WTC11 (cell line): ENCODE data around the gene ALOX12.

Experiments
- CREM ChIP-seq: sonication (generic); formaldehyde crosslinking; IDR thresholded peaks from 2 replicates; pipeline ENCODE4 v1.8.1; 2022; ENCODE audit warnings: mild to moderate bottlenecking, missing genetic modification reagents, moderate library complexity
- CTCF ChIP-seq: fragments of 200-600 bp; IDR thresholded peaks from 2 replicates; pipeline ENCODE4 v1.8.0; 2022; ENCODE audit warnings: antibody characterized with exemption
- ESRRA ChIP-seq: sonication (generic); formaldehyde crosslinking; IDR thresholded peaks from 2 replicates; pipeline ENCODE4 v1.8.1; 2022; ENCODE audit warnings: mild to moderate bottlenecking, missing genetic modification reagents, borderline replicate concordance
- FOXK1 ChIP-seq: sonication (generic); formaldehyde crosslinking; IDR thresholded peaks from 2 replicates; pipeline ENCODE4 v1.8.0; 2022; ENCODE audit warnings: mild to moderate bottlenecking, moderate library complexity, missing genetic modification reagents
- MAX ChIP-seq: sonication (generic); formaldehyde crosslinking; IDR thresholded peaks from 2 replicates; pipeline ENCODE4 v1.8.0; 2022; ENCODE audit warnings: mild to moderate bottlenecking, missing genetic modification reagents
- TP53 ChIP-seq: sonication (generic); formaldehyde crosslinking; IDR thresholded peaks from 2 replicates; pipeline ENCODE4 v1.8.1; 2023; ENCODE audit warnings: mild to moderate bottlenecking, missing genetic modification reagents
- ZNF138 ChIP-seq: sonication (generic); formaldehyde crosslinking; conservative IDR thresholded peaks from 2 replicates; pipeline ENCODE4 v1.8.1; 2022; ENCODE audit warnings: mild to moderate bottlenecking, moderate library complexity, missing genetic modification reagents
- ZNF232 ChIP-seq: sonication (generic); formaldehyde crosslinking; IDR thresholded peaks from 2 replicates; pipeline ENCODE4 v1.8.0; 2022; ENCODE audit warnings: mild to moderate bottlenecking, missing genetic modification reagents
- ZNF532 ChIP-seq: fragments of 250-450 bp; sonication (Bioruptor Pico); IDR thresholded peaks from 2 replicates; pipeline ENCODE4 v1.9.0; 2021; ENCODE audit warnings: mild to moderate bottlenecking, borderline replicate concordance

GRCh38 chr17:7048968-7049367 is 53.1 kb downstream of the ALOX12 start:
- TF ChIP-seq CTCF (no peak), TP53 (no peak), MAX (CRISPR knock-in tag) (no peak), FOXK1 (CRISPR knock-in tag) (no peak), ZNF532 (CRISPR knock-in tag) (no peak), ESRRA (CRISPR knock-in tag) (no peak), ZNF138 (no peak), ZNF232 (CRISPR knock-in tag) (no peak), CREM (CRISPR knock-in tag) (no peak)
